K562 (cell line): ENCODE data around the gene CCNI. TPM values are rescaled to one million over a fixed set of nuclear protein-coding genes. Genes with fewer than 3 reads are reported as not detected.

Experiments
- BHLHE40 ChIP-seq: IDR thresholded peaks from 2 replicates; pipeline ENCODE4 v1.6.1; 2011; ENCODE audit warnings: low read length, improper control_type of control experiment
- CC2D1A ChIP-seq: fragments of 450-650 bp; IDR thresholded peaks from 2 replicates; pipeline ENCODE4 v1.6.1; 2017; ENCODE audit warnings: mild to moderate bottlenecking
- E2F5 ChIP-seq: sonication (generic); formaldehyde crosslinking; IDR thresholded peaks from 2 replicates; pipeline ENCODE4 v1.8.0; 2022; ENCODE audit warnings: mild to moderate bottlenecking, missing genetic modification reagents
- FUS ChIP-seq: fragments of 200-400 bp; formaldehyde crosslinking; optimal IDR thresholded peaks from 2 replicates; pipeline ENCODE3; 2017; ENCODE audit warnings: low read depth, low read length
- GMEB1 ChIP-seq: fragments of 250-450 bp; sonication (Bioruptor Pico); IDR thresholded peaks from 2 replicates; pipeline ENCODE4 v1.4.0; 2020; ENCODE audit warnings: mild to moderate bottlenecking
- LEF1 ChIP-seq: fragments of 450-650 bp; IDR thresholded peaks from 2 replicates; pipeline ENCODE4 v1.6.1; 2016; ENCODE audit warnings: mild to moderate bottlenecking
- MTA2 ChIP-seq: fragments of 450-650 bp; IDR thresholded peaks from 2 replicates; pipeline ENCODE4 v1.6.1; 2016; ENCODE audit warnings: low read depth
- PHB ChIP-seq: fragments of 250-450 bp; sonication (Bioruptor Pico); IDR thresholded peaks from 2 replicates; pipeline ENCODE4 v1.5.0; 2021
- PHTF2 ChIP-seq: fragments of 250-450 bp; sonication (Bioruptor Pico); IDR thresholded peaks from 2 replicates; pipeline ENCODE4 v1.5.0; 2021; ENCODE audit warnings: mild to moderate bottlenecking
- POLR3G ChIP-seq: IDR thresholded peaks from 2 replicates; pipeline ENCODE4 v1.6.1; 2011; ENCODE audit not compliant: insufficient read length, insufficient replicate concordance; ENCODE audit errors: extremely low read depth
- RFX7 ChIP-seq: fragments of 250-450 bp; sonication (Bioruptor Pico); IDR thresholded peaks from 2 replicates; pipeline ENCODE4 v1.5.1; 2021; ENCODE audit warnings: mild to moderate bottlenecking
- RNF2 ChIP-seq: sonication (generic); IDR thresholded peaks from 2 replicates; pipeline ENCODE4 v1.6.1; 2016
- RNF219 ChIP-seq: fragments of 250-450 bp; sonication (Bioruptor Pico); IDR thresholded peaks from 2 replicates; pipeline ENCODE4 v1.5.0; 2022; ENCODE audit warnings: mild to moderate bottlenecking
- SAFB ChIP-seq: fragments of 200-400 bp; formaldehyde crosslinking; IDR thresholded peaks from 2 replicates; pipeline ENCODE4 v1.6.1; 2017; ENCODE audit warnings: low read depth, low read length, borderline replicate concordance
- SMAD1 ChIP-seq: fragments of 150-350 bp; IDR thresholded peaks from 2 replicates; pipeline ENCODE4 v1.6.1; 2014; ENCODE audit warnings: low read length, low read depth; ENCODE audit not compliant: partially characterized antibody
- SNRNP70 ChIP-seq: fragments of 200-400 bp; formaldehyde crosslinking; optimal IDR thresholded peaks from 2 replicates; pipeline ENCODE3; 2017; ENCODE audit warnings: low read depth, low read length
- SREBF2 ChIP-seq: sonication (generic); formaldehyde crosslinking; IDR thresholded peaks from 2 replicates; pipeline ENCODE4 v1.4.0; 2020; ENCODE audit warnings: mild to moderate bottlenecking, missing genetic modification reagents
- TEAD2 ChIP-seq: fragments of 450-650 bp; IDR thresholded peaks from 2 replicates; pipeline ENCODE4 v1.6.1; 2016; ENCODE audit warnings: missing genetic modification characterization, control low read depth, missing compliant biosample characterization
- THRA ChIP-seq: fragments of 450-650 bp; IDR thresholded peaks from 2 replicates; pipeline ENCODE4 v1.6.1; 2017; ENCODE audit warnings: mild to moderate bottlenecking, moderate library complexity
- U2AF1 ChIP-seq: fragments of 200-400 bp; formaldehyde crosslinking; optimal IDR thresholded peaks from 2 replicates; pipeline ENCODE3; 2017; ENCODE audit warnings: mild to moderate bottlenecking, low read depth, low read length, moderate library complexity
- YY1 ChIP-seq, 3 experiments: IDR thresholded peaks; 2 replicates each; pipeline ENCODE4 v1.6.1; 2011; ENCODE audit warnings: low read length in 2 of 3, mild to moderate bottlenecking in 2 of 3, moderate library complexity in 2 of 3, borderline replicate concordance in 1 of 3, control low read depth in 1 of 3, low read depth in 1 of 3; ENCODE audit not compliant: insufficient read depth in 3 of 3, insufficient replicate concordance in 2 of 3, control insufficient read depth in 1 of 3, insufficient read length in 1 of 3; ENCODE audit errors: extremely low read depth in 1 of 3
- ZNF507 ChIP-seq: conservative IDR thresholded peaks from 2 replicates; pipeline ENCODE4 v1.6.1; 2017; ENCODE audit warnings: missing genetic modification characterization, missing compliant biosample characterization
- ZNF778 ChIP-seq: fragments of 450-650 bp; formaldehyde crosslinking; IDR thresholded peaks from 2 replicates; pipeline ENCODE4 v1.4.0; 2020; ENCODE audit warnings: mild to moderate bottlenecking, moderate library complexity
- polyA plus RNA-seq, 8 experiments: library from polyadenylated mRNA; depleted of rRNA in 4 of 8; stranded (reverse) in 5 of 8; unstranded in 3 of 8; fragments of >200 nt; fragmentation: Nextera tagmentation in 2 of 8; fragmentation: Illumina TruSeq in 1 of 8; extraction: Ambion mirVana in 2 of 8; extraction: Trizol in 1 of 8; gene quantifications; 2 replicates each; pipeline versions ENCODE4 v1.2.1 to v1.2.3, GENCODE V29; 2011 to 2014; ENCODE audit warnings: inconsistent platforms in 1 of 8, missing spikeins in 1 of 8
- total RNA-seq, 7 experiments: library from RNA; depleted of rRNA in 6 of 7; stranded (reverse); fragments of >200 nt in 6 of 7; fragmentation: Illumina TruSeq in 2 of 7; extraction: Trizol in 2 of 7; gene quantifications; 2 replicates each; pipeline versions ENCODE4 v1.2.1 to v1.2.3, GENCODE V29; 2011 to 2021; ENCODE audit warnings: low replicate concordance in 1 of 7

The CCNI gene
- total and polyA plus RNA-seq, 9 of the 15 experiments (the other 6 are each of a cell fraction or from before 2014, with no cell fraction given) = 43.3 to 159 (median 98.5) TPM

- peak; percentile 37; the same call in 1 of the 2 replicates for TF ChIP-seq BHLHE40
- TF ChIP-seq SNRNP70 = no peak
- TF ChIP-seq E2F5 (CRISPR knock-in tag) = no peak
- no peak for TF ChIP-seq ZNF507 (tag)
- TF ChIP-seq RFX7 (CRISPR knock-in tag) = no peak
- TF ChIP-seq SAFB = peak; percentile 36; the same call in 1 of the 2 replicates
- TF ChIP-seq PHTF2 (CRISPR knock-in tag) = no peak
- no peak for TF ChIP-seq PHB (CRISPR knock-in tag)
- no peak for TF ChIP-seq THRA
- no peak; the same call in none of the 2 replicates for TF ChIP-seq RNF2
- no peak for TF ChIP-seq POLR3G
- peak; percentile 97 for TF ChIP-seq LEF1
- no peak; the same call in 1 of the 2 replicates for TF ChIP-seq RNF219 (CRISPR knock-in tag)
- TF ChIP-seq MTA2 = no peak
- peak; percentile 76; the same call in 1 of the 2 replicates for TF ChIP-seq CC2D1A
- peak in 1 of 3 experiments; percentile 13 for TF ChIP-seq YY1 (IDR thresholded peaks at IDR 0.05; ENCODE audit: borderline replicate concordance in 1 of 3, control insufficient read depth in 1 of 3, extremely low read depth in 1 of 3, insufficient read depth in 3 of 3, insufficient read length in 1 of 3, insufficient replicate concordance in 2 of 3, low read depth in 1 of 3, low read length in 2 of 3)
- peak; percentile 82 for TF ChIP-seq SMAD1
- TF ChIP-seq TEAD2 = no peak
- TF ChIP-seq ZNF778 (CRISPR knock-in tag) = no peak
- no peak for TF ChIP-seq FUS
- TF ChIP-seq GMEB1 (CRISPR knock-in tag) = peak; percentile 74
- TF ChIP-seq U2AF1 = no peak
- TF ChIP-seq SREBF2 (CRISPR knock-in tag) = no peak
These were observed at the start of gene CCNI (continued) for GRCh38 chr4:77075869-77076799.
